CD14-positive monocyte (primary cell): Measurements from ENCODE around the gene MRPL14. TPM values are rescaled to one million over a fixed set of nuclear protein-coding genes. Genes with fewer than 3 reads are reported as not detected.

Experiments used
- DNase-seq, 3 donors: peaks; one replicate each; pipeline ENCODE4 v3.0.0-alpha.2; 2011 to 2022
- H2AFZ ChIP-seq: 2 replicates; pipeline ENCODE4 v1.6.0; 2012; ENCODE audit warnings: mild to moderate bottlenecking, low read depth, low read length, inconsistent platforms; ENCODE audit not compliant: insufficient read depth, poor library complexity, severe bottlenecking
- H3K27ac ChIP-seq, 2 donors: 1 replicate in 1 of 2; 2 replicates in 1 of 2; pipeline ENCODE4 v1.5.1; 2012 to 2013; ENCODE audit warnings: low read length in 2 of 2, control low read depth in 1 of 2, inconsistent platforms in 1 of 2, low read depth in 1 of 2, mild to moderate bottlenecking in 1 of 2
- H3K27me3 ChIP-seq, 2 donors: one replicate each; pipeline versions ENCODE4 v1.6.0 to v1.6.1; 2011 to 2013; ENCODE audit warnings: low read length in 2 of 2; ENCODE audit not compliant: control insufficient read depth in 2 of 2, insufficient read depth in 2 of 2
- H3K36me3 ChIP-seq, 2 donors: replicated peaks in 1 of 2; 1 replicate in 1 of 2; 2 replicates in 1 of 2; pipeline versions ENCODE4 v1.5.1 to v1.6.1; 2012 to 2013; ENCODE audit warnings: low read length in 2 of 2, control low read depth in 1 of 2, inconsistent platforms in 1 of 2, mild to moderate bottlenecking in 1 of 2; ENCODE audit not compliant: insufficient read depth in 2 of 2, control insufficient read depth in 1 of 2
- H3K4me1 ChIP-seq, 2 donors: 1 replicate in 1 of 2; 2 replicates in 1 of 2; pipeline versions ENCODE4 v1.5.1 to v1.6.1; 2012 to 2013; ENCODE audit warnings: low read length in 2 of 2, control low read depth in 1 of 2, inconsistent platforms in 1 of 2, mild to moderate bottlenecking in 1 of 2, moderate library complexity in 1 of 2; ENCODE audit not compliant: insufficient read depth in 2 of 2, control insufficient read depth in 1 of 2
- H3K4me2 ChIP-seq: replicated peaks from 2 replicates; pipeline ENCODE3; 2012; ENCODE audit warnings: low read length, moderate library complexity, mild to moderate bottlenecking; ENCODE audit not compliant: poor library complexity, severe bottlenecking; ENCODE audit errors: extremely low read depth
- H3K4me3 ChIP-seq, 3 experiments: fragments of 200-600 bp in 1 of 3; sonication (generic) in 1 of 3; replicated peaks in 1 of 3; 1 replicate in 2 of 3; 2 replicates in 1 of 3; pipeline ENCODE4 v1.5.1; 2011 to 2013; ENCODE audit warnings: low read length in 3 of 3, mild to moderate bottlenecking in 3 of 3, control low read depth in 2 of 3, low read depth in 2 of 3, inconsistent platforms in 1 of 3, moderate library complexity in 1 of 3
- H3K79me2 ChIP-seq: 2 replicates; pipeline ENCODE4 v1.6.0; 2012; ENCODE audit warnings: mild to moderate bottlenecking, control low read depth, inconsistent platforms, low read length, moderate library complexity; ENCODE audit not compliant: insufficient read depth
- H3K9ac ChIP-seq: 2 replicates; pipeline ENCODE4 v1.6.0; 2017; ENCODE audit warnings: low read length, mild to moderate bottlenecking; ENCODE audit not compliant: insufficient read depth, poor library complexity, severe bottlenecking
- H3K9me3 ChIP-seq, 2 donors: replicated peaks in 1 of 2; 1 replicate in 1 of 2; 2 replicates in 1 of 2; pipeline versions ENCODE4 v1.5.1 to v1.6.1; 2012 to 2013; ENCODE audit warnings: low read length in 2 of 2, control low read depth in 1 of 2; ENCODE audit not compliant: control insufficient read depth in 1 of 2, insufficient read depth in 1 of 2
- H4K20me1 ChIP-seq: 2 replicates; pipeline ENCODE4 v1.6.0; 2012; ENCODE audit warnings: mild to moderate bottlenecking, low read length, control low read depth, moderate library complexity; ENCODE audit not compliant: insufficient read depth
- H3K27ac Mint-ChIP-seq, 7 donors: one replicate each; pipeline ENCODE4 v1.8.0; 2020; ENCODE audit warnings: mild to moderate bottlenecking in 7 of 7, mixed read lengths in 7 of 7, moderate library complexity in 6 of 7, inconsistent platforms in 2 of 7
- H3K27me3 Mint-ChIP-seq, 3 donors: one replicate each; pipeline ENCODE4 v1.8.0; 2021 to 2022; ENCODE audit warnings: low read depth in 3 of 3, mild to moderate bottlenecking in 3 of 3, mixed read lengths in 3 of 3, moderate library complexity in 3 of 3, inconsistent platforms in 1 of 3
- H3K36me3 Mint-ChIP-seq, 2 donors: one replicate each; pipeline ENCODE4 v1.8.0; 2020; ENCODE audit warnings: mixed read lengths in 2 of 2, inconsistent platforms in 1 of 2, mild to moderate bottlenecking in 1 of 2
- H3K4me1 Mint-ChIP-seq: one replicate; pipeline ENCODE4 v1.8.0; 2020; ENCODE audit warnings: mild to moderate bottlenecking, mixed read lengths
- H3K4me3 Mint-ChIP-seq, 2 donors: one replicate each; pipeline ENCODE4 v1.8.0; 2020; ENCODE audit warnings: mild to moderate bottlenecking in 2 of 2, mixed read lengths in 2 of 2, moderate library complexity in 1 of 2
- H3K9me3 Mint-ChIP-seq, 7 donors: one replicate each; pipeline ENCODE4 v1.8.0; 2020 to 2022; ENCODE audit warnings: mixed read lengths in 7 of 7, mild to moderate bottlenecking in 6 of 7, moderate library complexity in 6 of 7, inconsistent platforms in 2 of 7
- CTCF ChIP-seq: fragments of 200-600 bp; IDR thresholded peaks from one replicate; pipeline ENCODE4 v1.8.0; 2022; ENCODE audit warnings: antibody characterized with exemption, mild to moderate bottlenecking
- WGBS: methylation state at CpG from one replicate; pipeline ENCODE4 v1.1.5; 2013; ENCODE audit warnings: missing lambda C conversion rate; ENCODE audit not compliant: insufficient coverage; 5-methylcytosine and 5-hydroxymethylcytosine counted together
- intact Hi-C, 2 donors: fragments of 100-400 bp; cut with micrococcal nuclease; formaldehyde crosslinking; loops; one replicate each; pipeline versions ENCODE4 v1.15.0 to v1.15.1; 2023
- polyA plus RNA-seq, 3 donors: library from polyadenylated mRNA; depleted of rRNA in 1 of 3; unstranded in 2 of 3; stranded (reverse) in 1 of 3; fragments of 300-500 nt in 2 of 3; fragments of >200 nt in 1 of 3; fragmentation: Illumina TruSeq in 2 of 3; gene quantifications; 1 replicate in 2 of 3; 2 replicates in 1 of 3; pipeline ENCODE4 v1.2.3, GENCODE V29; 2012 to 2021

Gene MRPL14
- polyA plus RNA-seq, 3 donors, result 18.5 to 91.5 (median 78.2) TPM

DNA sequence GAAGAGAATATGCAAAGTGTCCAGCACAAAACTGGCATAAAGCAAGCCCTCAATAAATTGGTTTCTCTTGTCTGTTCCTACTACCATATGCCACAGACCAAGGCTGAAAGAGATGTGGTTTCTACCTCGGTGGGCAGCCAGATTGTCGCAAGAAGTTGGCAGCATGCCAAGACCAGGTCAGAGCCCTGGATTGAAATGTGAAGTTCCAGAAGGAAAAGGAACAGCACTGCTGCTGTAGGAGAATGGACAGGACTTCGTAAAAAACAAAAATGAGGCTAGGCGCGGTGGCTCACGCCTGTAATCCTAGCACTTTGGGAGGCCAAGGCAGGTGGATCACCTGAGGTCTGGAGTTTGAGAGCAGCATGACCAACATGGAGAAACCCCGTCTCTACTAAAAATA lies 22.1 kb downstream of the MRPL14 start:
- H3K79me2 ChIP-seq, result no peaks in the 10 kb centered on the region
- no peak overlapping the region for H3K4me3 Mint-ChIP-seq

DNA sequence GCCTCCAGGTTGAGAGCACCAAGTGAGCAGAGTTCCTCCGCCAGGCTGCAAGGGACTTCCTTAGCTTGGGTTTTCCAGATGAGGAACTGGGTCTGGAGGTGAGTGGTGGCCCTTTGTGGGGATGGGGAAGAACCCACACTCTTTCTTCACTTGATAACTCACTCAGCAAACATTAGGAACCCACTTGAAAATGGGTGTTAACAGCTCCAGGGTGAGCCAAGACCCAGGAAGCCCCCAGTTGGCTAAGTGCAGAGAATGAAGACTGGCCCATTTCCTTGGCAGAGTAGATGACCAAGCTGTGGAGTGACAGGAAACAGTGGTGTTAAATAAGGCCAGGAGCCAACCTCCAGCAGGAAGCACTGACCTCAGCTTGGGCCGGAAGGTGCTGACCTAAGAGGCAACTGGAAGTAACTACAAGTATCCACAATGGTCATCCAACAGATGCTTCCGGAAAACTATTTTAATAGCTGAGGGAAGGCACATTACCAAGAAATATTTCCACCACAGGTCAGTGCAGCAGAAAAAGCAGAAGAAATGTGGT lies 22.7 kb downstream of the MRPL14 start:
- H3K4me1 ChIP-seq, result no peaks in the 10 kb centered on the region
- DNase-seq, result peak in 1 of 3 donors; percentile 48
- H3K9me3 ChIP-seq, result no peaks in the 10 kb centered on the region
- no peaks in the 10 kb centered on the region for H3K27me3 ChIP-seq
- no peak for TF ChIP-seq CTCF
- Mint-ChIP-seq H3K36me3 (peaks cover 56 to 69% of the 10 kb centered on the region in 2 donors), H3K4me1 (peaks cover 4% of the 10 kb centered on the region), H3K4me3 (no peak overlapping the region), H3K27ac (no peak overlapping the region), H3K9me3 (no peaks in the 10 kb centered on the region), H3K27me3 (peaks cover 0 to 2% (median 0%) of the 10 kb centered on the region in 3 donors)
- no peaks in the 10 kb centered on the region for H3K79me2 ChIP-seq
- no peak overlapping the region for H3K4me3 ChIP-seq
- peaks cover 39 to 63% of the 10 kb centered on the region in 2 donors for H3K36me3 ChIP-seq
- peaks cover 26% of the 10 kb centered on the region for H4K20me1 ChIP-seq
- no peak overlapping the region for H3K9ac ChIP-seq
- no peak overlapping the region for H2AFZ ChIP-seq
- intact Hi-C loops, result loop anchor here in 1 of 2 donors (5.0 kb wide), 1 partner anchor 38 kb away; no protein-coding TSS in a partner anchor
- no peak overlapping the region for H3K27ac ChIP-seq
- WGBS, result no CpG with 5 or more reads among the region's 3 CpGs
- no peak overlapping the region for H3K4me2 ChIP-seq

More for the DNA sequence above, 22.1 kb downstream of the MRPL14 start:
- Mint-ChIP-seq H3K36me3 (peaks cover 58 to 73% of the 10 kb centered on the region in 2 donors), H3K27me3 (peaks cover 0 to 2% (median 0%) of the 10 kb centered on the region in 3 donors), H3K4me1 (peaks cover 4% of the 10 kb centered on the region), H3K27ac (peak overlapping the region in 1 of 7 donors; percentile 37), H3K9me3 (no peaks in the 10 kb centered on the region)
- no peak for TF ChIP-seq CTCF
- H3K4me1 ChIP-seq, result no peaks in the 10 kb centered on the region
- H4K20me1 ChIP-seq, result peaks cover 29% of the 10 kb centered on the region
- no peak overlapping the region for H3K4me3 ChIP-seq
- WGBS, result 68% methylated on average over 6 of the region's 7 CpGs
- intact Hi-C loops, result no loop called here
- H3K36me3 ChIP-seq, result peaks cover 45 to 64% of the 10 kb centered on the region in 2 donors
- no peak overlapping the region for H2AFZ ChIP-seq
- no peaks in the 10 kb centered on the region for H3K9me3 ChIP-seq
- no peak overlapping the region for H3K4me2 ChIP-seq
- no peak overlapping the region for H3K27ac ChIP-seq
- DNase-seq, result no peak
- H3K9ac ChIP-seq, result no peak overlapping the region
- H3K27me3 ChIP-seq, result no peaks in the 10 kb centered on the region
